WI38 (cell line): ENCODE data around the gene SCAMP5.

Experiments
- H3K4me3 ChIP-seq: 2 replicates; pipeline ENCODE4 v1.5.1; 2011; ENCODE audit warnings: low read depth, mild to moderate bottlenecking, control low read depth, low read length
- CTCF ChIP-seq: IDR thresholded peaks from 2 replicates; pipeline ENCODE4 v1.5.1; 2012; ENCODE audit warnings: low read depth, mild to moderate bottlenecking, control low read depth, low read length

Gene SCAMP5

DNA sequence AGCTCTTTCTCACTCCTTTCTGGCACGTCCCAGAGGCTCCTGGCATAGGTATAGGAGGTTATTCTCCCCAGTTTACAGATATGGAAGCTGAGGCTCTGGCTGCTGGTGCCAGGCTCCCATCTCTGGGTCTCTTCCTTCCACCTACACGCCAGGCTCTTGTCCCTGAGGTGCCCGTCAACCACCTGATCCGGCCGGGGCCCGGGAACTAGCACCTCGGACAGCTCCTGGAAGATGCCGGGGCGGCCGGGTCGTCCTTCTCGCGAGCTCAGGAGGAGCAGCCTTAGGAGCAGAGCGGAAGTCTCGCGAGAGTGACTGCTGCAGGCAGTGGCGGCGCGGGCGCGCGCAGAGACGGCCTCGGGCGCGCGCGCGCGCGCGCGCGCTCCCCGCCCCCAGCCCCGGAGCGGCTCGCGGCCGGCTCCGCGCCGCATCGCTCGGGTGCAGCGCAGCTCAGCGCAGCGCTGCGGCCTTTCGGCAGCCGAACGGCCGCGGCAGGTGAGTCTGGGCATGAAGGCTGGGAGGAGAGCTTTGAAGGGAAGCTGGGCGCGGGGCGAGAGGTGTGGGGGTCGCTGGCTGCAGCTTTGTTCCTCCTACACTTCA is at the start of gene SCAMP5:
TSS of gene SCAMP5 (plus strand) at position 382 of the 597 bp plus-strand sequence. CDS start 16,277 bp downstream, outside the sequence.
- TF ChIP-seq CTCF, result no peak
- H3K4me3 ChIP-seq, result peak within 1 kb of the TSS; percentile 53

- TF ChIP-seq CTCF, result peak; percentile 100
- no peak overlapping the region for H3K4me3 ChIP-seq
Measured at GRCh38 chr15:74950078-74950908, 45.1 kb upstream of the SCAMP5 start.

- no peak overlapping the region for H3K4me3 ChIP-seq
- no peak for TF ChIP-seq CTCF
Measured at GRCh38 chr15:74951006-74951405, 44.4 kb upstream of the SCAMP5 start.

- no peak for TF ChIP-seq CTCF
- no peak overlapping the region for H3K4me3 ChIP-seq
Measured at GRCh38 chr15:74954515-74954914, 40.8 kb upstream of the SCAMP5 start.

- TF ChIP-seq CTCF, result no peak
- no peak overlapping the region for H3K4me3 ChIP-seq
Measured at GRCh38 chr15:74955017-74955416, 40.3 kb upstream of the SCAMP5 start.

GRCh38 chr15:74955796-74956647 is 39.3 kb upstream of the SCAMP5 start:
- H3K4me3 ChIP-seq, result peak overlapping the region; percentile 50
- no peak for TF ChIP-seq CTCF
